ENCODE results near the gene A3GALT2.

GRCh38 chr1:33311706-33312412 is 9.0 kb downstream of the A3GALT2 start:
- TF ChIP-seq, protein P1, sequence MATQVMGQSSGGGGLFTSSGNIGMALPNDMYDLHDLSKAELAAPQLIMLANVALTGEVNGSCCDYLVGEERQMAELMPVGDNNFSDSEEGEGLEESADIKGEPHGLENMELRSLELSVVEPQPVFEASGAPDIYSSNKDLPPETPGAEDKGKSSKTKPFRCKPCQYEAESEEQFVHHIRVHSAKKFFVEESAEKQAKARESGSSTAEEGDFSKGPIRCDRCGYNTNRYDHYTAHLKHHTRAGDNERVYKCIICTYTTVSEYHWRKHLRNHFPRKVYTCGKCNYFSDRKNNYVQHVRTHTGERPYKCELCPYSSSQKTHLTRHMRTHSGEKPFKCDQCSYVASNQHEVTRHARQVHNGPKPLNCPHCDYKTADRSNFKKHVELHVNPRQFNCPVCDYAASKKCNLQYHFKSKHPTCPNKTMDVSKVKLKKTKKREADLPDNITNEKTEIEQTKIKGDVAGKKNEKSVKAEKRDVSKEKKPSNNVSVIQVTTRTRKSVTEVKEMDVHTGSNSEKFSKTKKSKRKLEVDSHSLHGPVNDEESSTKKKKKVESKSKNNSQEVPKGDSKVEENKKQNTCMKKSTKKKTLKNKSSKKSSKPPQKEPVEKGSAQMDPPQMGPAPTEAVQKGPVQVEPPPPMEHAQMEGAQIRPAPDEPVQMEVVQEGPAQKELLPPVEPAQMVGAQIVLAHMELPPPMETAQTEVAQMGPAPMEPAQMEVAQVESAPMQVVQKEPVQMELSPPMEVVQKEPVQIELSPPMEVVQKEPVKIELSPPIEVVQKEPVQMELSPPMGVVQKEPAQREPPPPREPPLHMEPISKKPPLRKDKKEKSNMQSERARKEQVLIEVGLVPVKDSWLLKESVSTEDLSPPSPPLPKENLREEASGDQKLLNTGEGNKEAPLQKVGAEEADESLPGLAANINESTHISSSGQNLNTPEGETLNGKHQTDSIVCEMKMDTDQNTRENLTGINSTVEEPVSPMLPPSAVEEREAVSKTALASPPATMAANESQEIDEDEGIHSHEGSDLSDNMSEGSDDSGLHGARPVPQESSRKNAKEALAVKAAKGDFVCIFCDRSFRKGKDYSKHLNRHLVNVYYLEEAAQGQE (IDR thresholded peaks at IDR 0.05): no peak
- TF ChIP-seq TAF1 (conservative IDR thresholded peaks at IDR 0.05) (no peak), HNF4G (IDR thresholded peaks at IDR 0.05) (no peak), GABPA (IDR thresholded peaks at IDR 0.05 in 1 of 2, conservative IDR thresholded peaks at IDR 0.05 in 1 of 2) (no peak)
- TF ChIP-seq, protein P2, sequence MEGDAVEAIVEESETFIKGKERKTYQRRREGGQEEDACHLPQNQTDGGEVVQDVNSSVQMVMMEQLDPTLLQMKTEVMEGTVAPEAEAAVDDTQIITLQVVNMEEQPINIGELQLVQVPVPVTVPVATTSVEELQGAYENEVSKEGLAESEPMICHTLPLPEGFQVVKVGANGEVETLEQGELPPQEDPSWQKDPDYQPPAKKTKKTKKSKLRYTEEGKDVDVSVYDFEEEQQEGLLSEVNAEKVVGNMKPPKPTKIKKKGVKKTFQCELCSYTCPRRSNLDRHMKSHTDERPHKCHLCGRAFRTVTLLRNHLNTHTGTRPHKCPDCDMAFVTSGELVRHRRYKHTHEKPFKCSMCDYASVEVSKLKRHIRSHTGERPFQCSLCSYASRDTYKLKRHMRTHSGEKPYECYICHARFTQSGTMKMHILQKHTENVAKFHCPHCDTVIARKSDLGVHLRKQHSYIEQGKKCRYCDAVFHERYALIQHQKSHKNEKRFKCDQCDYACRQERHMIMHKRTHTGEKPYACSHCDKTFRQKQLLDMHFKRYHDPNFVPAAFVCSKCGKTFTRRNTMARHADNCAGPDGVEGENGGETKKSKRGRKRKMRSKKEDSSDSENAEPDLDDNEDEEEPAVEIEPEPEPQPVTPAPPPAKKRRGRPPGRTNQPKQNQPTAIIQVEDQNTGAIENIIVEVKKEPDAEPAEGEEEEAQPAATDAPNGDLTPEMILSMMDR (IDR thresholded peaks at IDR 0.05; ENCODE audit: low read depth, low read length, missing input control): no peak
